IMR-90 (cell line): ENCODE data around the gene SVIL. TPM values are rescaled to one million over a fixed set of nuclear protein-coding genes. Genes with fewer than 3 reads are reported as not detected.

Experiments used
- ATAC-seq: fragments of 200-7000 bp; cut with Tn5 transposase; 2 replicates; pipeline ENCODE4 v1.9.1; 2020; ENCODE audit warnings: low read depth, mild to moderate bottlenecking, moderate library complexity
- BruUV-seq: library from RNA; stranded (reverse); fragments of 400-500 nt; replicated peaks from 2 replicates; lab custom pipeline; 2021; lab: Mats Ljungman, UMichigan
- CTCF ChIA-PET: fragments of 300-600 bp; formaldehyde crosslinking; extraction: SDS; loops from one replicate; lab custom pipeline; 2021; ENCODE audit warnings: antibody characterized with exemption; lab: Yijun Ruan, JAX
- POLR2A ChIA-PET: fragments of 300-600 bp; sonication (Branson Sonifier 250); formaldehyde crosslinking; loops from one replicate; lab custom pipeline; 2022; ENCODE audit warnings: antibody characterized with exemption; ENCODE audit not compliant: unreplicated experiment; lab: Charles Lee
- DNase-seq: peaks from one replicate; pipeline ENCODE4 v3.0.0; 2013
- H2AFZ ChIP-seq: replicated peaks from 2 replicates; pipeline ENCODE3; 2013; ENCODE audit warnings: low read length, mild to moderate bottlenecking; ENCODE audit not compliant: poor library complexity
- H2AK5ac ChIP-seq: 2 replicates; pipeline ENCODE4 v1.6.1; 2013; ENCODE audit warnings: low read depth, low read length, inconsistent platforms
- H2AK9ac ChIP-seq: replicated peaks from 2 replicates; pipeline ENCODE3; 2013; ENCODE audit warnings: mild to moderate bottlenecking, low read depth, low read length, moderate library complexity; ENCODE audit not compliant: poor library complexity
- H2BK120ac ChIP-seq: 2 replicates; pipeline ENCODE4 v1.6.1; 2013; ENCODE audit warnings: low read depth, low read length, inconsistent platforms
- H2BK15ac ChIP-seq: 3 replicates; pipeline ENCODE4 v1.6.1; 2013; ENCODE audit warnings: low read depth, low read length, inconsistent platforms
- H2BK20ac ChIP-seq: 2 replicates; pipeline ENCODE4 v1.6.1; 2013; ENCODE audit warnings: low read depth, mild to moderate bottlenecking, inconsistent platforms, low read length, moderate library complexity
- H2BK5ac ChIP-seq: 2 replicates; pipeline ENCODE4 v1.6.1; 2013; ENCODE audit warnings: mild to moderate bottlenecking, low read depth, low read length, inconsistent platforms; ENCODE audit not compliant: poor library complexity, severe bottlenecking
- H3K14ac ChIP-seq: replicated peaks from 2 replicates; pipeline ENCODE4 v1.6.1; 2013; ENCODE audit warnings: low read depth, low read length, inconsistent platforms
- H3K18ac ChIP-seq: 2 replicates; pipeline ENCODE4 v1.6.1; 2013; ENCODE audit warnings: low read depth, low read length, control low read depth
- H3K23ac ChIP-seq: 2 replicates; pipeline ENCODE4 v1.6.1; 2013; ENCODE audit warnings: low read depth, low read length, inconsistent platforms
- H3K27ac ChIP-seq: 2 replicates; pipeline ENCODE4 v1.5.1; 2013; ENCODE audit warnings: mild to moderate bottlenecking, control low read depth, low read length; ENCODE audit not compliant: insufficient read depth
- H3K27me3 ChIP-seq: 2 replicates; pipeline ENCODE4 v1.6.1; 2013; ENCODE audit warnings: low read length; ENCODE audit not compliant: control insufficient read depth, insufficient read depth
- H3K36me3 ChIP-seq: 2 replicates; pipeline ENCODE4 v1.6.1; 2013; ENCODE audit warnings: low read length, mixed read lengths; ENCODE audit not compliant: control insufficient read depth, insufficient read depth
- H3K4ac ChIP-seq: 2 replicates; pipeline ENCODE4 v1.6.1; 2013; ENCODE audit warnings: low read depth, low read length, inconsistent platforms
- H3K4me1 ChIP-seq: 2 replicates; pipeline ENCODE4 v1.6.1; 2013; ENCODE audit warnings: low read length, mixed read lengths; ENCODE audit not compliant: control insufficient read depth, insufficient read depth
- H3K4me2 ChIP-seq: 2 replicates; pipeline ENCODE4 v1.6.1; 2013; ENCODE audit warnings: low read depth, mild to moderate bottlenecking, control low read depth, low read length, moderate library complexity
- H3K4me3 ChIP-seq: 2 replicates; pipeline ENCODE4 v1.5.1; 2013; ENCODE audit warnings: low read depth, mild to moderate bottlenecking, control low read depth, low read length, moderate library complexity; ENCODE audit not compliant: insufficient read depth
- H3K56ac ChIP-seq: 2 replicates; pipeline ENCODE4 v1.6.1; 2013; ENCODE audit warnings: low read length, inconsistent platforms; ENCODE audit not compliant: insufficient read depth; ENCODE audit errors: extremely low read depth
- H3K79me1 ChIP-seq, 2 experiments: 2 replicates each; pipeline ENCODE4 v1.6.1; 2013; ENCODE audit warnings: low read length in 2 of 2, inconsistent platforms in 1 of 2, low read depth in 1 of 2
- H3K9ac ChIP-seq: 2 replicates; pipeline ENCODE4 v1.6.1; 2013; ENCODE audit warnings: low read depth, low read length, control low read depth
- H3K9me1 ChIP-seq: 2 replicates; pipeline ENCODE4 v1.6.1; 2013; ENCODE audit warnings: low read length, inconsistent platforms; ENCODE audit not compliant: insufficient read depth
- H3K9me3 ChIP-seq: 2 replicates; pipeline ENCODE4 v1.6.1; 2013; ENCODE audit warnings: low read length; ENCODE audit not compliant: control insufficient read depth, insufficient read depth
- H4K20me1 ChIP-seq: 2 replicates; pipeline ENCODE4 v1.6.1; 2013; ENCODE audit warnings: low read length, inconsistent platforms; ENCODE audit not compliant: insufficient read depth
- H4K5ac ChIP-seq: 2 replicates; pipeline ENCODE4 v1.6.1; 2013; ENCODE audit warnings: mild to moderate bottlenecking, low read depth, low read length, control low read depth
- H4K8ac ChIP-seq, 2 experiments: 2 replicates each; pipeline ENCODE4 v1.6.1; 2013; ENCODE audit warnings: low read depth in 2 of 2, low read length in 2 of 2, control low read depth in 1 of 2, inconsistent platforms in 1 of 2
- H4K91ac ChIP-seq: 2 replicates; pipeline ENCODE4 v1.6.1; 2013; ENCODE audit warnings: low read depth, low read length, inconsistent platforms; ENCODE audit not compliant: insufficient read depth
- BHLHE40 ChIP-seq: fragments of 150-350 bp; IDR thresholded peaks from 2 replicates; pipeline ENCODE4 v1.6.1; 2016; ENCODE audit warnings: mild to moderate bottlenecking, low read depth, low read length
- ELK1 ChIP-seq: fragments of 150-350 bp; IDR thresholded peaks from 2 replicates; pipeline ENCODE4 v1.6.1; 2016; ENCODE audit warnings: low read depth, mild to moderate bottlenecking, low read length, moderate library complexity, borderline replicate concordance
- RCOR1 ChIP-seq: IDR thresholded peaks from 2 replicates; pipeline ENCODE4 v1.6.1; 2012; ENCODE audit warnings: mild to moderate bottlenecking, low read length, improper control_type of control experiment; ENCODE audit not compliant: insufficient replicate concordance
- WGBS, 2 experiments: methylation state at CpG; one replicate each; pipeline versions ENCODE4 v1.1.5 to v1.1.7; 2013; ENCODE audit warnings: missing lambda C conversion rate in 2 of 2; ENCODE audit not compliant: insufficient read length in 1 of 2; ENCODE audit errors: extremely low coverage in 2 of 2; 5-methylcytosine and 5-hydroxymethylcytosine counted together
- dilution Hi-C: fragments of 300-500 bp; cut with HindIII; formaldehyde crosslinking; loops from one replicate; pipeline ENCODE4 v1.14.3; 2018; ENCODE audit warnings: low sequenced_read_pairs; ENCODE audit not compliant: unreplicated experiment
- in situ Hi-C: fragments of 300-500 bp; cut with MboI; formaldehyde crosslinking; loops from 3 replicates; pipeline ENCODE4 v1.14.3; 2019; ENCODE audit warnings: low sequenced_read_pairs, inconsistent platforms, mixed read lengths
- intact Hi-C: fragments of 100-400 bp; cut with micrococcal nuclease; formaldehyde crosslinking; loops from 2 replicates; pipeline ENCODE4 v1.10.0; 2022
- polyA plus RNA-seq, 3 experiments: library from polyadenylated mRNA; depleted of rRNA; stranded (reverse); fragments of >200 nt; gene quantifications; 2 replicates each; pipeline ENCODE4 v1.2.3, GENCODE V29; 2012; ENCODE audit warnings: low replicate concordance in 1 of 3
- total RNA-seq: library from RNA; depleted of rRNA; stranded (reverse); fragments of >200 nt; gene quantifications from 2 replicates; pipeline ENCODE4 v1.2.3, GENCODE V29; 2012

Gene SVIL
- total and polyA plus RNA-seq, 2 of the 4 experiments (the other 2 are of a cell fraction), result 11.5 to 11.6 TPM

GRCh38 chr10:29583674-29584073 is 51.1 kb downstream of the SVIL start:
- in situ Hi-C loops, result no loop called here
- H3K4me1 ChIP-seq, result peaks cover 17% of the 10 kb centered on the region
- peak overlapping the region; percentile 52; the same call in 1 of the 2 replicates for H3K14ac ChIP-seq
- peaks cover 5% of the 10 kb centered on the region; the same call in 1 of the 2 replicates for H3K36me3 ChIP-seq
- no CpG with 5 or more reads among the region's 9 CpGs for WGBS, 2 experiments
- H2BK5ac ChIP-seq, result peak overlapping the region; percentile 91
- peak; percentile 60 for DNase-seq
- H2BK15ac ChIP-seq, result peak overlapping the region; percentile 50; the same call in 1 of the 3 replicates
- peak overlapping the region in 1 of 2 experiments; percentile 81; a peak in 2 of 4 replicates for H4K8ac ChIP-seq
- intact Hi-C loops, result no loop called here
- no peak overlapping the region for H2AFZ ChIP-seq
- no peak overlapping the region for H3K9ac ChIP-seq
- peaks cover 13% of the 10 kb centered on the region; the same call in 1 of the 2 replicates for H4K20me1 ChIP-seq
- no peak overlapping the region for H3K4me2 ChIP-seq
- no peak overlapping the region for H4K5ac ChIP-seq
- no peak overlapping the region for H3K4me3 ChIP-seq
- peak overlapping the region; percentile 39; the same call in 1 of the 2 replicates for H4K91ac ChIP-seq
- TF ChIP-seq BHLHE40 (peak; percentile 92), RCOR1 (peak; percentile 74), ELK1 (no peak)
- peak overlapping the region; percentile 73; the same call in 1 of the 2 replicates for H3K23ac ChIP-seq
- no peaks in the 10 kb centered on the region for H3K27me3 ChIP-seq
- CTCF ChIA-PET, result interaction anchor here (0.6 kb wide), 1 partner anchor 1594 kb away, joined by 5 read pairs; no protein-coding TSS in a partner anchor
- POLR2A ChIA-PET, result no interaction called here
- H2AK9ac ChIP-seq, result no peak overlapping the region
- H3K18ac ChIP-seq, result no peak overlapping the region
- no peak overlapping the region for H3K27ac ChIP-seq
- H3K9me1 ChIP-seq, result peaks cover 21% of the 10 kb centered on the region
- no peak overlapping the region for H3K56ac ChIP-seq
- H2AK5ac ChIP-seq, result peak overlapping the region; percentile 91
- H3K4ac ChIP-seq, result peak overlapping the region; percentile 82
- no peak for ATAC-seq
- peaks cover 15 to 81% of the 10 kb centered on the region in 2 experiments; a peak in 3 of 4 replicates for H3K79me1 ChIP-seq
- no peaks in the 10 kb centered on the region for H3K9me3 ChIP-seq
- peak overlapping the region; percentile 92 for H2BK120ac ChIP-seq
- BruUV-seq, result no TSS peak
- H2BK20ac ChIP-seq, result peak overlapping the region; percentile 92
- dilution Hi-C loops, result no loop called here
